PFSK-1 (cell line): ENCODE measurements around the gene VAV2.

ENCODE experiments used
- FOXP2 ChIP-seq: optimal IDR thresholded peaks from 2 replicates; pipeline ENCODE3; 2011; ENCODE audit warnings: borderline replicate concordance, control low read depth, inconsistent platforms; ENCODE audit not compliant: insufficient read depth; ENCODE audit errors: extremely low read length, extremely low read depth
- POLR2AphosphoS5 ChIP-seq: IDR thresholded peaks from 2 replicates; pipeline ENCODE4 v1.6.1; 2012; ENCODE audit warnings: low read depth, mild to moderate bottlenecking, control low read depth, low read length, moderate library complexity
- REST ChIP-seq, 2 experiments: IDR thresholded peaks; 2 replicates each; pipeline versions ENCODE4 v1.6.1 to v1.8.0; 2011 to 2012; ENCODE audit warnings: low read depth in 2 of 2, low read length in 2 of 2, control low read depth in 1 of 2, inconsistent platforms in 1 of 2, mild to moderate bottlenecking in 1 of 2, moderate library complexity in 1 of 2; ENCODE audit not compliant: insufficient read depth in 1 of 2
- SIN3A ChIP-seq: IDR thresholded peaks from 2 replicates; pipeline ENCODE4 v1.6.1; 2012; ENCODE audit warnings: mild to moderate bottlenecking, low read length, moderate library complexity, borderline replicate concordance; ENCODE audit not compliant: insufficient read depth
- TAF1 ChIP-seq: IDR thresholded peaks from 2 replicates; pipeline ENCODE4 v1.6.1; 2012; ENCODE audit warnings: low read length, control low read depth, borderline replicate concordance; ENCODE audit not compliant: insufficient read depth

Gene VAV2

GRCh38 chr9:133910855-133911514, 81.1 kb downstream of the VAV2 start:
- no peak for TF ChIP-seq POLR2AphosphoS5
- no peak for TF ChIP-seq FOXP2
- no peak for TF ChIP-seq TAF1
- TF ChIP-seq REST (IDR thresholded peaks at IDR 0.05; ENCODE audit: insufficient read depth in 1 of 2, low read depth in 2 of 2, low read length in 2 of 2): no peak
- TF ChIP-seq SIN3A: no peak

GRCh38 chr9:133906932-133907910, 84.9 kb downstream of the VAV2 start:
- TF ChIP-seq FOXP2: no peak
- no peak for TF ChIP-seq TAF1
- no peak for TF ChIP-seq POLR2AphosphoS5
- TF ChIP-seq REST (IDR thresholded peaks at IDR 0.05; ENCODE audit: insufficient read depth in 1 of 2, low read depth in 2 of 2, low read length in 2 of 2): no peak
- no peak for TF ChIP-seq SIN3A

- TF ChIP-seq REST (IDR thresholded peaks at IDR 0.05; ENCODE audit: insufficient read depth in 1 of 2, low read depth in 2 of 2, low read length in 2 of 2) (no peak), TAF1 (no peak), FOXP2 (no peak), POLR2AphosphoS5 (no peak), SIN3A (no peak)
Observed at GRCh38 chr9:133906218-133906617, 85.9 kb downstream of the VAV2 start.

GRCh38 chr9:133905493-133905892, 86.6 kb downstream of the VAV2 start:
- TF ChIP-seq SIN3A: no peak
- no peak for TF ChIP-seq REST (IDR thresholded peaks at IDR 0.05; ENCODE audit: insufficient read depth in 1 of 2, low read depth in 2 of 2, low read length in 2 of 2)
- TF ChIP-seq POLR2AphosphoS5: no peak
- TF ChIP-seq TAF1: no peak
- no peak for TF ChIP-seq FOXP2
